ENCODE measurements around the gene UQCRHL. TPM values are rescaled to one million over a fixed set of nuclear protein-coding genes. Genes with fewer than 3 reads are reported as not detected.

UQCRHL gene
- total RNA-seq, 2 donors from 2014 or later: 0.71 to 0.88 TPM

DNA sequence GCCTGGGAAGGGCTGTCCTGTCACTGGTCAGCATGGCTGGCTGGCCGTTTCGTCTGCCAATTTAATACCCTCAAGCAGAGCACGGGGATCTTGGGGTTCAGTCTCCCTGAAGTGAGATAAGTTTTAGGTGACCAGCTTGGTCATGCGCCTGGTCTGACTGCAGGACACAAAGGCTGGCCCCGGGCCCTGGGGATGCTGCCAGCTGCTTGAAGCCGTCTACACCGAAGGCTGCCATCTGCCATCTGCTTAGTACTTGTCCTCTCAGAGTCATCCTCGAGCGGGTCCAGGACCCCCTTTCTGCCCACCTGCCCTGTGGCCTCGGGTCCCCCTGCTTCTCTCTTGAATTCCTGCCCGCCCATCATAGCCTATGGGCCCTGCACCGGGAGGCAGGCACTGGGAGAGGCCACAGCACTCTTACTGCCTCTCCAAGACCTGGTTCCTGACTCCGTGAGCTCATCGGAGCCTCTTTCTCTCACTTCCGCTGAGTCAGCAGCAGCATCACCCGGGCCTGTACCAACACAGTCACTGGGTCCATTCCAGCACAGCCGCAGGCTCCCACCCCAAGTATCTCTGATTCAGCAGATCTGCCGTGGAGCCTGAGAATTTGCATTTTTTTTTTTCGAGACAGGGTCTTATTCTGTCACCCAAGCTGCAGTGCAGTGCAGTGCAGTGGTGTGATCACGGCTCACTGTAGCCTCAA, 41.8 kb downstream of the UQCRHL start:
- no peak for DNase-seq (ENCODE audit: low spot score)
- intact Hi-C loops (cut with DNase I): no loop called here

DNA sequence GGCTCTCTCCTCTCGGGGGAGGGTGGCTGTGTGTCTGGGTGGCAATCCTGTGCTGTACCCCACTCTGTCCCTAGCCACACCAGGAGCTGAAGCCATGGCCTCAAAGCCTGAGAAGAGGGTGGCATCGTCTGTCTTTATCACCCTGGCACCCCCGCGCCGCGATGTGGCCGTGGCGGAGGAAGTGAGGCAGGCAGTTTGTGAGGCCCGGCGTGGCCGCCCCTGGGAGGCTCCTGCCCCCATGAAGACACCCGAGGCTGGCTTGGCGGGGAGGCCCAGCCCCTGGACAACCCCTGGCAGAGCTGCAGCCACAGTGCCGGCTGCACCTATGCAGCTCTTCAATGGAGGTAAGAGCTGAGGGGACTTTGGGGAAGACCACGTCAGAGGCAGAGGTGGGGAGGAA, 42.6 kb downstream of the UQCRHL start:
- intact Hi-C loops (cut with DNase I): no loop called here
- no peak for DNase-seq (ENCODE audit: low spot score)

DNA sequence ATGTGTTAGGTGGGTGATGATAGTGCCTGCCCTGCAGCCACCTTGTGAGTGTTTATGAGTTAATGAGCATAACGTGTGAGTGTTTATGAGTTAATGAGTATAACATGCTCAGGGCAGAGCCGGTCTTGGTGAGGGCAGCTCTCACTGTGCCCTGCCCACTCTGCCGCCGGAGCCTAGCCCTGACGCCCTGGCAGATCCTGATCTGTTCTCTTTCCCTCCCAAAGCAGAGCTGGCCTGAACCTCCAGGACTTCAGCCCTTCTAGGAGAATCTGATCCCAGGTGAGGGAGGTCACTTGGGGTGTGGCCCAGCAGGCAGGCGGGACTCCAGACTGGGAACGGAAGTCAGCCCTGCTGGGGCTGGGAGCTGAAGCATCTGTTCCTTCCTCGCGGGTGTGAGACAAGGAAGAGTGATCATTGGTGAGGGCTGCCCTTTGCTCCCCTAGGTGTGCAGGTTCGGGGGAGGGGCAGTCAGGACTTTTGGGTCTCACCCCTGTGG, 43.1 kb downstream of the UQCRHL start:
- DNase-seq (ENCODE audit: low spot score): no peak
- intact Hi-C loops (cut with DNase I): no loop called here

DNA sequence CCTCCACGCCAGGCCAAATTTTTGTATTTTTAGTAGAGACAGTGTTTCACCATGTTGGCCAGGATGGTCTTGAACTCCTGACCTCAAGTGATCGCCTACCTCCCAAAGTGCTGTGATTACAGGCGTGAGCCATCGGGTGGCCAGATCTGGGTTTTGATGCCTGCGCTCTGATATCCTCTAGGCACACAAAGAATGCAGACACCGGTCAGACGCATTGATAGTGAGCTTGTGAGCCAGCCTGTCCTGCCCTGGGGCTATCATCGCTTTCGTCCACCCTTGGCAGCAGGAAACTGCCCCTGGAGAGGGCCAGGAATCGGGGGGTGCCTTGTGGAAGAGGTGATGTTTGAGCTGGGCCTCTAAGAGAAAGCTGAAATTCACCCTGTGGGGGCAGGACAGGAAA, 44.9 kb downstream of the UQCRHL start:
- DNase-seq (ENCODE audit: low spot score): no peak
- intact Hi-C loops (cut with DNase I): no loop called here

DNA sequence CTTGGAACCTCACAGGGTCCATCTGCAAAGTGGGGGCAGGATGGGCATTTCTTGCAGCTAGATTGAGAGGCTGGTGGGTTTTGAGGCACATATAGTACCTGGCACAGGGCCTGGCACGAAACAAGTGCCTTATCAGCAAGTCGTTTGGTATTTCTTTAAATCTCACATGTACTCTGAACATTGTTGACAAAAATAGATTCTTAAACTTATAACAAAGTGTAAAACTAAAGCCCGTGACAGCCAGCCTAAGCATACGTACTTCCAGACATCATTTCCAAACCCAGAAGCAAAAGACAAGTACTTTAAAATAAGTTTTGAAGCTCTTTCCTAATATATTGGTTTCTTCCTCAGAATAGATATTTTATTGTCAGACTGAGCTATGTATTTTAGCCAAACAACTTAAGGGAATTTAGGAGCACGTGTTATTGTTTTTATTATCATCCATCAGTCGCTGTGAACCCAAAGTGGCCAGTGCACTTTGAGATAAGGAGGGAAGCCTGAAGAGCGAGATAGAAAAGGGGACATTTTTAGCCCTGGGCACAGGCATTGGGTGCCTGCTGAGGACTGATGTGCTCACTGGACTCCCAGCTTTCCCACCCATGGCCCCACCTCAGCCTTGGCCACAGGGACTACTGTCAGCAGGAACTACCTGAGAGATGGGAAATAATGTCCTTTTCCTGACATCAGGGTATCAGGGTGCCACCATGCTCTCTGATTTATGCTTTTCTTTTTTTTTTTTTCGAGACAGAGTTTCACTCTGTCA, 45.9 kb downstream of the UQCRHL start:
- DNase-seq (ENCODE audit: low spot score): no peak
- intact Hi-C loops (cut with DNase I): no loop called here

DNA sequence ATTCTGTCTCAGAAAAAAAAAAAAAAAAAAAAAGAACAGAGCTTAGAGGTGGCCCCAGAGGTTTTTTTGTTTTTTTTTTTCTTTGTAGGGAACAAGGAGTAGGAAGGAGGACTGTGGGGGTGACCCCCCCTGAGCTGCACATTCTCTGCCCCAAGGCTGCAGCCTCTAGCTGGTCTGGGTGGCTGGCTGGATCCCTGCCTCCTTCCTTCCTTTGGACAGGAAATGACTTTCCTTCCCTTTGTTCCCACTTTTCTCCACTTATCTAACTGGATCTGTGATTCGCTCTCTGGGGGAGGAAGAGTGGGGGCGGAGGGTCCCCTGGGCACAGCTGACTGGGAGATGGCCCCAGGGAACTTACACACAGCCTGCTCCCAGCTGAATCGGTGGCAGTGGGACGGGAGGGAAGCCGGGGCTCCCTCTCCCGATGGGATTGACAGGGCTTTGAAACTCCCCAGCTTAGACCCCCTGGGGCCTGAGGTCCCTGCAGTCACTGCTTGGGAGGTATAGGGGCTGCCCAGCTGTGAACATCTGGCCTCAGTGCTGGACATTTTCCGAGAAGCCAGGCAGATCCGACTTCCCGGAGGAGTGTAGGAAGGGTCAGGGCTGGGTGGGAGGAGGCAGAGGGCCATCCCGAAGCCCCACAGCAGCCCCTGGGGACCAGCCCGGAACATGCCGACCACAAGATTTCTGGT, 46.8 kb downstream of the UQCRHL start:
- peak; percentile 91 for DNase-seq (ENCODE audit: low spot score)
- intact Hi-C loops (cut with DNase I): no loop called here

DNA sequence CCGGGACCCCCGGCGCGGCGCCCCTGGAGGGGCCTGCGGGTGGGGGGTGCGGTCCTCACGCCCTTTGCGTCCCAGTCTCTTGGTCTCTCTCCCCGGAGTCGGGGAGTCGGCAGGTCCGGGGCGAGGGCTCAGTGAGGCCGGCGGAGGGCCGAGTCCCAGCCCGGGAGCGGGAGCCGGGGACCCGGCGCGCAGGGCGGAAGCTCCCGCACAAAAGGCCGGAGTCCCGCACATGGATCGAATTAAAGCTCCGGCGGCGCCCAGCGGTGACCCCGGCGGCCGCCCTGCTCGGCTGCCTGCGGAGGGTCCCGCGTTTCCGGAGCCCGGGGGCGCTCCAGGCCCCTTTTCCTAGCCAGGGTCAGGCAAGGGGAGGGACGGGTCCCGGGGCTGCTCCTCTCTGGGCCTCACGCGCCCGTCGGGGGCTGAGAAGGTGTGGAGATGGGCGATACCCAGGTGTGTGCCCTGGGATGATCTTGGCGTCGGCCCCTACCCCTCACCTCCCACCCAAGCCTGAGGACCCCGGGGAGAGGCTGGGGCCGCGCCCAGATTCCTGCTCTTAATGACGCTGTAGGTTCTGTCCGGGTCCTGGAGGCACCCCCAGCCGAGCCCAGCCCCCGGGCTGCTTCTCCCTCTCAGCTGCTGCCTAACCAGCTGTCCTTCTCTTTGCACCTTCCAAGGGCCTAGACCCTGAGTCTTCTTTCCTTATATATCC, 48.3 kb downstream of the UQCRHL start:
- intact Hi-C loops (cut with DNase I): no loop called here
- DNase-seq (ENCODE audit: low spot score): no peak

DNA sequence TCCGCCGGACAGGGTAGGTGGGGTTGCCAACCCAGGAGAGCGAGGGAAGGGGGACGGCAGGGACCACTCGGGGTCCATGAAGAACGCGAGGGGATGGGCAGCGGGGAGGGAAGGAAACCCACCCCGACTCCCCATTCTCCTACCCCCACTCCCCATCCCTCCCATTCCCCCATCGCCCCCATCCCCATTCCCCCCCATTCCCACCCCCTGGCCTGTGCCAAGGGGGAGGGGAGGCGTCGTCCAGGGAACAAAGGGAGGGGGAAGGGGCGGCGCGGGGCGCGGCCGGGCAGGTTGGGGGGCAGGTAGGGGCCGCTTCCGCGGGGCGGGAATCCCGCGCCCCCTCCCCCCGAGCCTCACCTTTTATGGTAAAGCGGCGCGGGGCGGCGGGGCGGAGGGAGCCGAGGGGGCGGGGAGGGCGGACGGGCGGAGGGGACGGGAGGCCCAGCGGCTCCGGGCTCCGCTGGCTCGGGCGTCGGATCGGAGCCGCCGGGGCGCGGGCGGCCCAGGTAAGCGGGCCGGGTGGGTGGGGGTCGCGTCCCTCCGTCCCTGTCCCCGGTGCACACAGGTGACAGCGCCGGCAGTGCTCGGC, 49.0 kb downstream of the UQCRHL start, which contains the start of gene FBLIM1:
Gene FBLIM1, plus strand, starts transcription at position 453 of the 589 bp plus-strand sequence. CDS start 6,189 bp downstream, outside the sequence.
- intact Hi-C loops (cut with DNase I): no loop called here

DNA sequence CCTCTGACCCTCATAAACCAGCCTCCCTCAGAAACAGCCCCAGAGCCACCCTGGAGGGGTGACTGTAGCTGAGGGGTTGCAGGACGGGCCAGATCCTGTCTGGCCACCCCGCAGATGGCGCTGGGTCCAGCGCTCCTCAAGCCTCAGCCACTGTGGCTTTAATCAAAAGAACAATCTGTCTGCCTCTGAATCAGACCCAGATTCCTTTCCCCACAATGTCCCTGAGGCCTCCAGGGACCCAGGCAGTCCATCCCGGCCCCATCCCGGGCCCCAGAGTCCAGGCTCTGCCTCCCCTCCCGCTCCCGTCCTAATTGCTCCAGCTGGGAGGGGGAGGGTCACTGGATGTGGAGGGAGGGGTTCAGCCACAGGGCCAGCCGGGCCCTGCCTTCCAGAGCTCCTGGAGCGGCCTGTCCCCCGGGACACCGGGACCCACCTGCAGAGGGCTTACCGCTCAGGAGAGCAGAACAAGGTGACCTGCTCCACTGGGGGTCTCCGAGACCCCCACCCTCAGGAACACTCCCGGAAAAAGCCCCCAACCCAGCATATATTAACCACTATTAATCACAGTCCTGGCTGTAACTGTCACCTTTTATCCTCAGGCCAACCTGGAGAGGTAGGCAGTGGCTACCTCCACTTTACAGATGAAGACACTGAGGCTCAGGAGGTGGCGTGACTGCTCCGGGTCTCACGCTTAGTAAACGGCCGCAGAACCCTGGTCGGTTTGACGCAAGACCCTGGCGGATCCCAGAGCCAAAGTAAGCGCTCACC, 49.7 kb downstream of the UQCRHL start:
- no peak for DNase-seq (ENCODE audit: low spot score)
- intact Hi-C loops (cut with DNase I): no loop called here

More for the DNA sequence above, 49.0 kb downstream of the UQCRHL start, which contains the start of gene FBLIM1:
- no peak for DNase-seq (ENCODE audit: low spot score)

Other genes with a start within 250 kb of the UQCRHL start
- under 1 TPM in 1 of 2 donors, not detected in 1; 0.14 TPM for gene AGMAT, start 222.6 kb downstream of the UQCRHL start, total RNA-seq
- 10 to 100 TPM; 23.8 to 27.4 TPM for gene DDI2, start 190.2 kb downstream of the UQCRHL start, total RNA-seq
- 10 to 100 TPM; 62.6 to 75.9 TPM for gene PLEKHM2, start 123.3 kb downstream of the UQCRHL start, total RNA-seq
- gene SLC25A34, start 71.4 kb downstream of the UQCRHL start, total RNA-seq: 1 to 10 TPM; 1.2 to 1.6 TPM
- gene TMEM82, start 65.2 kb downstream of the UQCRHL start, total RNA-seq: not detected
- gene FBLIM1, start 48.9 kb downstream of the UQCRHL start, total RNA-seq: 100 to 1,000 TPM; 224 to 328 TPM
- 10 to 100 TPM; 59.9 to 68.5 TPM for gene SPEN, start 40.1 kb upstream of the UQCRHL start, total RNA-seq
- gene ZBTB17, start 168.5 kb upstream of the UQCRHL start, total RNA-seq: 10 to 100 TPM; 31.6 to 38.7 TPM
- gene SRARP, start 196.6 kb upstream of the UQCRHL start, total RNA-seq: not detected
- gene HSPB7, start 210.4 kb upstream of the UQCRHL start, total RNA-seq: 100 to 1,000 TPM; 272 to 588 TPM
- under 1 TPM; 0.51 to 0.90 TPM for gene CLCNKA, start 214.4 kb upstream of the UQCRHL start, total RNA-seq
- under 1 TPM; 0.62 to 0.88 TPM for gene CLCNKB, start 236.1 kb upstream of the UQCRHL start, total RNA-seq

All from posterior vena cava (tissue), 2 donors.